GM12892 (cell line): ENCODE results near the gene PSME2.

Experiments
- POLR2A ChIP-seq: IDR thresholded peaks from 2 replicates; pipeline ENCODE4 v1.6.1; 2011; ENCODE audit warnings: low read depth, low read length, control low read depth
- TAF1 ChIP-seq: IDR thresholded peaks from 2 replicates; pipeline ENCODE4 v1.6.1; 2011; ENCODE audit warnings: low read depth, mild to moderate bottlenecking, control low read depth, low read length, borderline replicate concordance

GRCh38 chr14:24179294-24179960, 33.0 kb upstream of the PSME2 start:
- TF ChIP-seq TAF1 (no peak), POLR2A (peak; percentile 30; the same call in 1 of the 2 replicates)
